H1 (cell line): ENCODE data around the gene SLC25A11. TPM values are rescaled to one million over a fixed set of nuclear protein-coding genes. Genes with fewer than 3 reads are reported as not detected.

Experiments used
- SIN3A ChIP-seq, 2 experiments: IDR thresholded peaks in 1 of 2; conservative IDR thresholded peaks in 1 of 2; 2 replicates each; pipeline ENCODE4 v1.6.1; 2011 to 2012; ENCODE audit warnings: low read length in 2 of 2, improper control_type of control experiment in 1 of 2, low read depth in 1 of 2, mild to moderate bottlenecking in 1 of 2
- polyA plus RNA-seq, 7 experiments: library from polyadenylated mRNA; depleted of rRNA in 3 of 7; stranded (reverse) in 5 of 7; unstranded in 2 of 7; fragments of >200 nt in 5 of 7; fragments of 200-250 nt in 2 of 7; gene quantifications; 1 replicate in 5 of 7; 2 replicates in 1 of 7; 4 replicates in 1 of 7; pipeline versions ENCODE4 v1.2.1 to v1.2.3, GENCODE V29; 2011 to 2013; ENCODE audit warnings: missing spikeins in 2 of 7, mixed read lengths in 2 of 7
- total RNA-seq: library from RNA; stranded (reverse); fragmentation: NEBNext Ultra II Directional; extraction: Animal tissue kit (Norgen Biotek cat#: 25700); gene quantifications from 2 replicates; pipeline ENCODE4 v1.2.1, GENCODE V29; 2021

SLC25A11 gene
- total and polyA plus RNA-seq, 2 of the 8 experiments (the other 6 are each of a cell fraction or from before 2014, with no cell fraction given): 55.9 to 97.0 TPM

- TF ChIP-seq SIN3A (conservative IDR thresholded peaks at IDR 0.05 in 1 of 2, IDR thresholded peaks at IDR 0.05 in 1 of 2; ENCODE audit: low read depth in 1 of 2, low read length in 2 of 2): peak; percentile 86 to 87; a peak in 3 of 4 replicates
Measured at GRCh38 chr17:4908711-4909496, 30.9 kb downstream of the SLC25A11 start (continued).
